ENCODE measurements around the gene KCNG2.

- TF ChIP-seq CTCF (conservative IDR thresholded peaks at IDR 0.05; ENCODE audit: low read depth, low read length) (no peak), BHLHE40 (IDR thresholded peaks at IDR 0.05; ENCODE audit: low read depth, low read length) (no peak), RFX5 (IDR thresholded peaks at IDR 0.05; ENCODE audit: low read depth, low read length) (no peak), POLR2A (IDR thresholded peaks at IDR 0.05; ENCODE audit: low read depth, low read length) (no peak)
These were observed 89.7 kb downstream of the KCNG2 start for GRCh38 chr18:79887181-79888000.

Data from IMR-90 (cell line).